ENCODE measurements around the gene BAIAP2. TPM values are rescaled to one million over a fixed set of nuclear protein-coding genes. Genes with fewer than 3 reads are reported as not detected.

Gene BAIAP2
- total and polyA plus RNA-seq, 10 donors, result 2.8 to 33.2 (median 17.8) TPM

GRCh38 chr17:80998748-80999535 is 36.0 kb upstream of the BAIAP2 start:
- Histone ChIP-seq H3K27me3 (replicated peaks in 1 of 7) (peaks cover 0 to 30% (median 11%) of the 10 kb centered on the region in 7 donors), H3K4me1 (peaks cover 4 to 52% (median 27%) of the 10 kb centered on the region in 6 donors), H3K36me3 (peaks cover 5 to 71% (median 57%) of the 10 kb centered on the region in 6 donors), H3K4me3 (no peak overlapping the region), H3K9me3 (no peaks in the 10 kb centered on the region), H3K27ac (no peak overlapping the region)
- TF ChIP-seq POLR2A (IDR thresholded peaks at IDR 0.05), result no peak
- WGBS, 5 donors, result 85 to 89% (median 86%) methylated on average over 33 to 39 of the region's 39 CpGs
- DNase-seq, result peak; percentile 77
- intact Hi-C loops (cut with DNase I; ENCODE audit: low total_unique reads), result loop anchor here (10.0 kb wide), 1 partner anchor 96 kb away; no protein-coding TSS in a partner anchor

- Histone ChIP-seq H3K4me3 (no peak overlapping the region), H3K27me3 (replicated peaks in 1 of 7) (peaks cover 0 to 38% (median 18%) of the 10 kb centered on the region in 7 donors), H3K36me3 (peaks cover 5 to 63% (median 55%) of the 10 kb centered on the region in 6 donors), H3K27ac (no peak overlapping the region), H3K4me1 (peaks cover 9 to 55% (median 30%) of the 10 kb centered on the region in 6 donors), H3K9me3 (no peaks in the 10 kb centered on the region)
- 92 to 96% (median 95%) methylated on average over 10 to 40 of the region's 40 CpGs for WGBS, 5 donors
- DNase-seq, result peak; percentile 51
- TF ChIP-seq CTCF (IDR thresholded peaks at IDR 0.05 in 8 of 11, conservative IDR thresholded peaks at IDR 0.05 in 3 of 11) (no peak), POLR2A (IDR thresholded peaks at IDR 0.05) (no peak), POLR2AphosphoS5 (IDR thresholded peaks at IDR 0.05) (peak in 1 of 3 donors; percentile 1)
- intact Hi-C loops (cut with DNase I; ENCODE audit: low total_unique reads), result loop anchor here (10.0 kb wide), 1 partner anchor 95 kb away; no protein-coding TSS in a partner anchor
These were observed 35.2 kb upstream of the BAIAP2 start for GRCh38 chr17:80999536-81000333.

GRCh38 chr17:81000334-81000630 is 34.7 kb upstream of the BAIAP2 start:
- DNase-seq, result peak; percentile 58
- WGBS, 5 donors, result 92 to 95% (median 94%) methylated on average over 8 of the region's 8 CpGs; no CpG with 5 or more reads in 1 of the 5 donors
- Histone ChIP-seq H3K4me3 (no peak overlapping the region), H3K27ac (no peak overlapping the region), H3K9me3 (no peaks in the 10 kb centered on the region), H3K36me3 (peaks cover 5 to 58% (median 51%) of the 10 kb centered on the region in 6 donors), H3K4me1 (peaks cover 9 to 54% (median 30%) of the 10 kb centered on the region in 6 donors), H3K27me3 (replicated peaks in 1 of 7) (peaks cover 0 to 43% (median 24%) of the 10 kb centered on the region in 7 donors)
- TF ChIP-seq CTCF (IDR thresholded peaks at IDR 0.05 in 8 of 11, conservative IDR thresholded peaks at IDR 0.05 in 3 of 11), result no peak
- no peak for TF ChIP-seq POLR2A (IDR thresholded peaks at IDR 0.05)
- peak in 1 of 3 donors; percentile 54 for TF ChIP-seq POLR2AphosphoS5 (IDR thresholded peaks at IDR 0.05)
- intact Hi-C loops (cut with DNase I; ENCODE audit: low total_unique reads), result no loop called here

- Histone ChIP-seq H3K4me1 (peaks cover 9 to 53% (median 30%) of the 10 kb centered on the region in 6 donors), H3K4me3 (no peak overlapping the region), H3K36me3 (peaks cover 5 to 52% (median 46%) of the 10 kb centered on the region in 6 donors), H3K9me3 (no peaks in the 10 kb centered on the region), H3K27ac (no peak overlapping the region), H3K27me3 (replicated peaks in 1 of 7) (peaks cover 0 to 48% (median 25%) of the 10 kb centered on the region in 7 donors)
- DNase-seq, result peak; percentile 76
- TF ChIP-seq POLR2A (IDR thresholded peaks at IDR 0.05) (no peak), CTCF (IDR thresholded peaks at IDR 0.05 in 8 of 11, conservative IDR thresholded peaks at IDR 0.05 in 3 of 11) (no peak), POLR2AphosphoS5 (IDR thresholded peaks at IDR 0.05) (no peak)
- intact Hi-C loops (cut with DNase I; ENCODE audit: low total_unique reads), result no loop called here
- 72 to 92% (median 87%) methylated on average over 6 to 18 of the region's 18 CpGs for WGBS, 5 donors
These were observed 34.2 kb upstream of the BAIAP2 start for GRCh38 chr17:81000631-81001357.
